Stimulated activated CD4-positive, alpha-beta T cell treated with anti-CD3 and anti-CD28 coated beads, Interleukin-15, amount 100 ng/mL, for 1 hour (primary cell): ENCODE data around the gene ACOT11.

ENCODE experiments used
- DNase-seq, 2 donors: peaks; one replicate each; pipeline ENCODE4 v3.0.0-alpha.2; 2020; ENCODE audit warnings: low read depth in 1 of 2, low spot score in 1 of 2

The ACOT11 gene

DNA sequence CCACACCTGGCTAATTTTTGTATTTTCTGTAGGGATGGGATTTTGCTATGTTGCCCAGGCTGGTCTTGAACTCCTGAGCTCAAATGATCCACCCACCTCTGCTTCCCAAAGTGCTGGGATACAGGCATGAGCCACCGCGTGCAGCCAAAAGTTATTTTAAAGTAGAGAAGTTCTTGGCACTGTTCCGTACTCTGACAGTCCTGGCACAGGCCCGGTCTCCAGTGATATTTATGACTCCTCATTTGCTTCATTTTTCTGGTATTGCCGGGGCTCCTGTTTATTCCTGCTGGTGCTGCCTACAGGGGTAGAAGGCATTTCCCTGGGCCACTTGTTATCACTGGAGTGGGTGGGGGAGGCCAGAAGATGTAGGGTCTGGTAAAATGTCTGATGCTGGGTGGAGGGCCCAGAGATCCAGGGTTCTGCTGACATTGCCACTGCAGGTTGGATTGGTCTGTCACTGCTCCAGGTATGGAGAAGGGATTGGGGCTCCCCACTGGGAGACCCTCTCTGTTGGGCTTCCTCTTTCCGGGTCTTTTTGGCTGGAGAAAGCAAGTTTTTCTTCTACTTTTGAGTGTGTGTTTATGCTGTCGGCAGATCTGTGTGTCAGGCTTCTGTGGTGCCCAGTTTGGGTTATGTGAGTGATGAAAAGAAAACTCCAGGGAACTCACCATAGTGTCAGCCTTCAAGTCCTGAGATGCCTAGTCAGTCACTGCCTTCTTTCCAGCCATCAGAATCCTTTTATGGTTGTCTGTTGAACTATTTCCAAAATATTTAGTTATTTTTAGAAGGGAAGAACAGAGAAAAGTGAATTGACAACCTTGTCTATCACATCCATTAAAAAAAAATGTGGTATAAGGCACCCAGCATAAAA lies 98.0 kb downstream of the ACOT11 start:
- DNase-seq = no peak

DNA sequence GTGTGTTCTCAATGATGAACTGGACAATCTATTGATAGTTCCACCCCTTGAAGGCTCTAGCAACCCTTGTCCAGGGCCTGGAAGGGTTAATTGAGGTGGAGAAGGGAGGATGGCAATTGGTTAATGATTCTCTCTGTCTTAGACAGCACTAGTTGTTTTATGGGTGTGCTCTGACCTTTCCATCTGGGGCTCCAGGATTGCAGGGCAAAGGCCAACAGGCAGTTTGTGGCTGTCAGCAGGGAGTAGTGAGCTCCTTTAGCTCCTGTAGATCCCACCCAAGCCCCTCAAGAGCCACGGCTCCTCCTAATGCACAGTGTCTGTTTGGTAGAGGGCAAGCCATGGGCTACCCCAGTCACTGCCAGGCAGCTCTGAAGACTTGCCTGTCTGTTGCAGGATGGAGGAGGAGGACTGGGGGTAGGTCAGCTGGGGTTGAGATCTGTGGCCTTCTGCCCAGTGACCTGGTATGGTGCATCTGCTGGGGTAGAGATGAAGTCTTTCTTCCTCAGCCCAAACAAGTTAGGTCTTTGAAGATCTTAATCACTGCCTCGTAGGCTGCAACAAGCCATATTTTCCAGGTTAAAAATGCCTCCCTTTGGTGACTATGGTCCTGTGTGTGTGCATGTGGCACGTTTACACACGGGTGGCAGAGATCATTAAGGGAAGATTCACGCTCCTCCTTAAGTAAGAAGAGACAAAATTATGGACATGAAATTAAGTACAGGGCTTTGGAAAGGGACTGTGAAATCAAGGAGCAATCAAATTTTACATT lies 101.3 kb downstream of the ACOT11 start:
- DNase-seq = no peak

DNA sequence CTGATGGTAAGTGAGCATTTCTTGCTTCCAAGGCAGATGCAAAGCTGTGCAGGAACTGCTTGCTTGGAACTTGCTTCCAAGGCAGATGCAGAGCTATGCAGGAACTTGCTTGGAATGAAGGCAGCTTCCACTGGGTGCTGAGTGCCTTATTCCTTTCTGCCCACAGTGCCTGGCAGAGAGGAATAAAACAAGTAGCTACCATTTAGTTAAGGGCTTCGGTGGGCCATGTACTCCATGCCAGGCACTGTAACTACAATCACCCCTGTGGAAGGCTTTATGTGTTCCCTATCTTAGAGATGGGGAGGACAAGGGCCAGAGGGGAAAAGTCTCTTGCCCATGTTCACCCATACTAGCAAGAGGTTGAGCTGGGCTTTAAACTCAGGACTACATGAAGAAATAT lies 101.9 kb downstream of the ACOT11 start:
- no peak for DNase-seq

DNA sequence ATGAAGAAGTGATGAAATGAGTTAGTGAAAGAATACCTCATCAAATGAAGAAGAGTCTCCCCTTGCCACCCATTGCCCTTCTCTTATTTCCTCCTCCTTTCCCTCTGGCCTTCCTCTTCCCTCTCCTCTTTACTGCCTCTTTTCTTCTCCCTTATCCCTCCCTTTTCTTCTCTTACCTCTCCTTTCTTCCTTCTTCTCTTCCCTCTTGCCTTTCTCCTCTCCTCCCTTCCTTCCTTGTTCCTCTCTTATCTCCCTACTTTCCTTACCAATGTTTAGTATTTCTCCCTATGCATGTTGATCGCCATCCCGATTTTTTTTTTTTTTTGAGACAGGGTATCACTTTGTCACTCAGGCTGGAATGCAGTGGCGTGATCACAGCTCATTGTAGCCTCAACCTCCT lies 102.4 kb downstream of the ACOT11 start:
- DNase-seq = no peak

DNA sequence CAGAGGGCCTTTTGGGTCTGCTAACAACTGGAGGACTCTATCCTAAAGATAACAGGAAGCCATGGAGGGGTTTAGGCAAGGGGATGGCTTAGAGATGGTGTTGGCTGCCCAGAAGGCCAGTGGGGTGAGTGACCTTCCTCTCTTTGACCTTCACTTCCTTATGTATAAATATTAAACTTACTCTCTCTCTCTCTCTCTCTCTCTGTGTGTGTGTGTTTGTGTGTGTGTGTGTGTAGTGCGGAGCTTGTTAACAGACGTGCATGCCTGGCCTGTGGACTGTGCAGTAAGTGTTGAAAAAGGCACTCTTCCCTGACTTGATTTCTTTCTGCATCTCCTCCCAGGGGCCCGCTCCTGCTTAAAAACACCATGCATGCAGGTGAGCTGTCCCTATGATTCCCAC lies 103.6 kb downstream of the ACOT11 start:
- no peak for DNase-seq

DNA sequence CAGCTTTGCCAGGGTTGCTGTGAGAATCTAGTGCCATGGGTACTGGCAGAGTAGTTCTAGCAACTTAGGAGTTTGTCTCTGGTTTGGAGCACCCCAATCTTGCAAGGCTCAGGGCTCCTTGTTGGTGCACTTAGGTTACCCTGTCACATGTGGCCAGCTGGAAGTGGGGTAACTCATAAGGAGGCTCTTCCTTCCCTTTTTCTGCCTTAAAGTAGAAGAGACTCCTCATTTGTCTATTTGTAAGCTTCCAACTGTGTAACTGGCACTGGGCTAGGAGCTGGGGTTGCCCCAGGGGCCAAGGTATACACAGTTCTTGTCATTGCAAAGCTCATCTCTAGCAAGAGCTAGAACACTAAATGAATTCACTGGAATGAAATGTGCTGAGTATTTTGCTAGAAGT lies 104.1 kb downstream of the ACOT11 start:
- no peak for DNase-seq

DNA sequence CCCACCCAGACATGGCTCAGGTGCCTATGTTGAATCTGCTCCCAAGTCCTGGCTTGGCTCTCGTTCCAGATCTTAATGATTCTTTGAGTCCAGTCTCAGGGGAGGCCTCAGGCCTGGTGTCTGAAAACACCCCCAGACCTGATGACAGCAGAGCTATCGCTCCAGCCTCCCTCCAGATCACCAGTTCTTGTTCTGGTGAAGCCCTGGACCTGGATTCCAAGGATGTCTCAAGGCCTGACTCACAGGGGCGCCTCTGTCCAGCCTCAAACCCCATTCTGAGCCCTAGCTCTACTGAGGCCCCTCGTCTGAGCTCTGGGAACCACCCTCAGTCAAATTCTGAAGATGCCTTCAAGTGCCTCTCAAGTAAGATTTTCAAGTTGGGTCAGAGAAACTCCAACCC lies 105.0 kb downstream of the ACOT11 start:
- no peak for DNase-seq

DNA sequence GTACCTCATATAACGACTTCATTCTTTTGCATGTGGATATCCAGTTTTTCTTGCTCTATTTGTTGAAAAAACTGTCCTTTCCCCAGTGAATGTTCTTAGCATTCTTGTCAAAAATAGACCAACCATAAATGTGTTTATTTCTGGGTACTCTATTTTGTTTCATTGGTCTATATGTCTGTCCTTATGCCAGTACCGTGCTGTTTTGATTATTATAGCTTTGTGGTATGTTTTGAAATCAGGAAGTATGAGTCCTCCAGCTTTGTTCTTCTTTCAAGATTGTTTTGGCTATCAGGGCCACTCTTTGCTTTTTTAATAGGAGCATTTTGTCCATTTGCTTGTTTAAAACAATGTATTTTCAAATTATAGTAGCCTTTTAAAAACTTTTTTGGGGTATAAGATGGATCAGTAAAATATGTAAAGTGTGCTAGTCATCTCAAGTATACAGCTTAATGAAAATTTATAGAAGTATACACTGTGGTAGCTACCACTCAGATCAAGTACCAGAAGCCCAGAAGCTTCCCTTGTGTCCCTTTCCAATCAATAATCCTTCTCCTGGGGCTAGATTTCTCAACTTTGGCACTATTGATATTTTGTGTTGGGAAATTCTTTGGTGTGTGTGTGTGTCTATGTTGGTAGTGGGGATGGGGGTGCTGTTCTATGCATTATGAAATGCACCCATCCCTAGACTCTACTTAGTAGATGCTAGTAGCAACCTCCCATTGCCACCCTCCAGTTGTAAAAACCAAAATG lies 110.3 kb downstream of the ACOT11 start:
- no peak for DNase-seq
